GM19035 (cell line): ENCODE results near the gene PAX6.

ENCODE experiments used
- ATAC-seq: cut with Tn5 transposase; IDR thresholded peaks from one replicate; pipeline ENCODE4 v1.9.1; 2021; ENCODE audit not compliant: unreplicated experiment

PAX6 gene

DNA sequence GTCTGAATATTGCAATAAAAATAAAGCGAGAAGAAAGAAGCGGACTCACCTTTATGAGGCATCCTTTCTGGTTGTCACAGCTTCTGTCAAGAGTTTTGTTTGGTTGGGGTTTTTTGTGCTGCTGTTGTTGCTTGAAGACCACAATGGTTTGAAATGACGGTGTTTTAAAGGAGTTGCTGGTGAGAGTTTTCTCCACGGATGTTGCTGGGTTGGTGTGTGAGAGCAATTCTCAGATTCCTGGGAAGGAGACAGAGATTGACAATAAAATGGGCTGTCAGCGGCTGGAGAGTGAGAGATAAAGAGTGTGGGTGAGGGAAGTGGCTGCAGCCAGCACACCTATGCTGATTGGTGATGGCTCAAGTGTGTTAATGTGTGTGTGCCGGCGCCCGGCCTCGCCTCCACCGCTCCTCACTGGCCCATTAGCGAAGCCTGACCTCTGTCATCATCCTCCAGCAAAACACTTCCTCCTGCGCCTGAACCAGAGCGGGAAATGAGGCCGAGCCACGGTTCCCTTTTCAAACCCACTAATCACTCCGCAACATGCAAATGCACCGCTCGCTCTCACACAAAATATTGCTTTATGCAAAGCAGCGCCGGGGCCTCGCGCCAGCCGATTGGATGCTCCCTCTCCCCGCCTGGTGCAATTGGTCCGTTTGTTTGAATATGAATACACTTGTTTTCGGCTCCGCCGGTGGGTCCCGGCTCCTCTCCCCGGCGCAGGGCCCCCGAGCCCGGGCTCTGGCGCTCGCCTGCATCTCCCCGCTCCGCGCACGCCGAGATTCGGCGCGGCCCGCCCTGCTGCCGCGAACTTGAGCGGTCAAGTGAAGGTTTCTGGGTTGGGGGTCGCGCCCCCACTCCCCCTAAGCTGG lies at the start of gene PAX6:
Gene PAX6 (minus strand): TSS at position 544 of the 869 bp plus-strand sequence. CDS start 4,911 bp downstream, outside the sequence.
- ATAC-seq: peak; percentile 67

DNA sequence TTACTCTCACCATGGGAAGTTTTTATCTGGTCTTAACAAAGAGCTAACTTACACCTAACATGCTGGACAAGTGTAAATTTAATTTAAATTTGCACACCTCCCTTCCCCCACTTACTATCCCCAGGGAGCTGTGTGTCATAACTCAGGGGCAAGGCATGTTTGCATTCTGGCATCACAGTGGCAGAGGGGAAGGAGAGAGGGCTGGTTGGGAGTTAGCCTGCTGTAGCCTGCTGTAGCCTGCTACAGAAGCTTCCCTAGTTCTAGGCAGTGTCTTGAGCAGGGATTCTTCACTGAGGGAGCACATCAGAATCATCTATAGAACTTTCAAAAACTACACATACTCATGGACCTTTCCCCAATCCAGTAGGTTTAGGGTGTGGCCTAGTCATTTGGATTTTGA lies 49.3 kb upstream of the PAX6 start:
- ATAC-seq: no peak

DNA sequence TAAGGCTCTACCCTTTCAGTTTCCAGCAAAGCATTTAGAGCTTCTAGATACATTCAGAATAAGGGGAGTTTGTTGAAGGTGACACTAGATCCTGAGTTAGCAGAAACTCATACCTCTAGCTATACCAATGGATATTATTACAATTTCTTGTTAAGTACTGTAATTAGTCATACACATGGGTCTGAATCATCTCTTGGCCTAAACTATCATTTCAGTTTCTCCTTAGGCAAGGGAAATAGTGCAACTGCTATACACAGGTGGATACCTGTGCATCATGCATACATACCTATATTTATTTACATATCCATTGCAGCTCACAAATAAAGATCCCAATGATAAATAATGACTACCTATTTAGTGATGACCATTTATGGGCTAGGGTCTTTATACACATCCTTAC lies 45.1 kb upstream of the PAX6 start:
- ATAC-seq: no peak

DNA sequence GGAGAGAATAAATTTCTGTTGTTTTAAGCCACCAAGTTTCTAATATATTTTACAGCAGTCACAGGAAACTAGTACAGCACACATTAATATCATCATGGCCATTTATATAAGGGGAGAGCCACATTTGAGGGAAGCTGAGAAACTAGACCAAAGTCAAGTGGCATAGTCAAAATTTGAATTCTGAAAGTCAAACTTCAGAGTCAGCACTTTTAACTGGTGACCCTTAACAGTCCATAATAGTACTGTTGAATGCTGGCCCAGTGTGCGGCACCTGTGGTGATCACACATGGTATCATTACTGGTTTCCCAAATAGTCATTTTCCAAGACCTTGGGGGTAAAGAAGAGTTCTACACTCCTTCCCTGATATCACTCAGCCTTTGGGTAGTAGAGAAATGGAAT lies 44.3 kb upstream of the PAX6 start:
- no peak for ATAC-seq

DNA sequence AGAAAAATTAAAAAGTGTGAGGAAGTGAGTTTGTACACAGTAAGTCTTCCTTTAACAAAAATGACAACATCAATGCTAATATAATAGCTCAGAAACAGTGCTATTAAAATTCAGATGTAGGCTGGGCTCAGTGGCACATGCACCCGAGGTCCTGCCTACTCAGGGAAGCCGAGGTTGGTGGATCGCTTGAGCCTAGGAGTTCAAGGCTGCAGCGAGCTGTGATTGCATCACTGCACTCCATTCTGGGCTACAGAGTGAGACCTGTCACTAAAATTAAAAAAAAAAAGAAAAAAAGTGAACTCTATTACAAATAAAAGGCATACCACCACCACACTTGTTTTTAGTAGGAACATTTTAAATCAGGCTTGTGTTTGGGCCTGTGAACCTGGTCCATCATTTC lies 39.2 kb upstream of the PAX6 start:
- no peak for ATAC-seq

GRCh38 chr11:31847761-31848160 lies 36.6 kb upstream of the PAX6 start:
- ATAC-seq: no peak

GRCh38 chr11:31845331-31845730 lies 34.2 kb upstream of the PAX6 start:
- ATAC-seq: no peak

DNA sequence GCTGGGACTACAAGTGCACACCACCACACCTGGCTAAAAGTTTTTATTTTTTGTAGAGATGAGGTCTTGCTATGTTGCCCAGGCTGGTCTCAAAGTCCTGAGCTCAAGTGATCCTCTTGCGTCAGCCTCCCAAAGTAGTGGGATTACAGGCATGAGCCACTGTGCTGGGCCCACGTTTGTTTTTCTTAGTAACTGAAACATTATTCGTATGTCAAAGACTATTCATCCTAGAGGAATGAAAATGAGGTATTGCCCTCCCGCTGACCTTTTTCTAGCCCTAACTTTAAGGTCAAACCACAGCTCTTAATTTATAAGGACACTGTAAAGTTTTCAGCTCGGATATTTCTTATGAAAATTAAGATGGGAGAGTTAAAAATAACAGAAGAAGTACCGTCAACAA lies 33.2 kb upstream of the PAX6 start:
- ATAC-seq: no peak

DNA sequence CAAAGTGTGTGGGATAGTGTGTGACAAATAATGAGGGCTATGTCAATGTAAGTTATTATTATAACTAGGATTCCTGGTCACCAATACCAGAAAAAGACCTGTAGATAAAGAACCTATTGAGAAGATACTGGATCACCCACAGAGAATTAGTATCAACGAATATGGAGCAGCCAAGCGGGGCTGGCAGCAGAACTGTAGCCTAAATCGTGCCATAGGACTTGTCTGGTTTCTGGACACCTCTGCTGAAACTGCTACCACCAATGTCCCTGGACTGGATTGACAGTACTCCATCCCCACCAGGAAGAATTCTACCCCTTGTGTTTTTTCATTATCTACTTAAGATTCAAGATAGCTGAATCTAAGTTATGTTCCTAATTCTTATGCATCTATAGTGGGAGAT lies 30.3 kb upstream of the PAX6 start:
- ATAC-seq: no peak

- no peak for ATAC-seq
Measured at GRCh38 chr11:31834237-31834636, 23.1 kb upstream of the PAX6 start.

GRCh38 chr11:31830406-31830805 lies 19.3 kb upstream of the PAX6 start:
- ATAC-seq: no peak

- no peak for ATAC-seq
Measured at GRCh38 chr11:31828217-31828616, 17.1 kb upstream of the PAX6 start.

GRCh38 chr11:31827455-31828206 lies 16.5 kb upstream of the PAX6 start:
- no peak for ATAC-seq

GRCh38 chr11:31826536-31827438 lies 15.7 kb upstream of the PAX6 start:
- ATAC-seq: no peak

DNA sequence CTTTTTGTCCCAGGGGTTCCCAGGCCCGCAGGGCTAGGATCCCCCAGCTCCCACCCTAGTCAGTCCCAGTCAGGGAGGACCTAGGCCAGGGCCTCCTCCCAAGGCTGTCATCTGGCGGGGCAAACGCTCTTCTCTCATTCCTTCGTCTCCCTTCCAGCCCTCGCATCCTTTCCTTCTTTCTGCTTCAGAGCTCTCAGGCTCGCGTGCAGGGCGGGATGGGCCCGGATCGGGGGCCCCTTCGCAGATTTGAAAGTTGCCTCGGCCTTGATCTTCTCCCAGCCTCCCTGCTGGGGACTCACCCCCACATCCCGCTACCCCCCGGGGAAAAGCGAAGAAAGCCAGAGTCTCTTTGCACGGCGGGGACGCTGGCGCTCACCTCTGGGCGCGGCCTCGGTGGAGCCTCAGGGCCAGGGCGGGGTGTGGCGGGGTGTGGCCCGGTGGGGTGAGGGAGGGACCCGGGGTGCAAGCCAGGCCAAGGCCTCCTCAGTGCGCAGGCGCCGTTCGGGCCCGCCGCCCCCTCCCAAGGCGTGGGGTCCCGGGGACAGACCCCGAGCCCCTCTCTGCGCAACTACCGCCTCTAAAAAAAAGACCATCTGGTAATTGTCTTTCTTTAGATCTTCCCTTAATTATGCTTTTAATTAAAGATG lies 14.8 kb upstream of the PAX6 start:
- no peak for ATAC-seq

- no peak for ATAC-seq
Measured at GRCh38 chr11:31824879-31825837, 14.0 kb upstream of the PAX6 start.

DNA sequence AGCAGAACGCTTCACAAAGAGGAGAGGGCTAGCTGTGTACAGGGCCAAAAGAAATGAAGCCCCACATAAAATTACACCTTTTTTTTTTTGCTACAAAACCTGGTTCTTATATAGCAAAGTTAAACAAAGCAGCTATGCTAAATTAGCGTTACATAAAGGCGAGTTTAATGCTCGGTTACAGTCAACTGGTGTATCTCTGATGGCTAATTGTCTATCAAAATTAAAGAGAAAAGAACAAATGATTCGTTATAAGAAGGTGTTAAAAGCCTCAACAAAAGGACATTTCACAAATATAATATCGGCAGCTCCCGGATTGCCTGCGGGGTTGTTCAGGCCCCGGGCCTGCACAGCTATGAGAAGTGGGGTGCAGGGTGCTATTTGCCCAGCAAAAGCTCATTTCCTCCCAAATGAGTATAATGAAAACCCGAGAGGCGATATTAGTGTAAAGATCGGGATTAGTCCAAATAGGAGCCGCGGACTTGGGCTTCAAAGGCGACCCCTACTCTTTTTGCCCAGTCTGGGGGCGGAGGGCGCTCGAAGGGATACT lies 13.3 kb upstream of the PAX6 start:
- ATAC-seq: no peak

DNA sequence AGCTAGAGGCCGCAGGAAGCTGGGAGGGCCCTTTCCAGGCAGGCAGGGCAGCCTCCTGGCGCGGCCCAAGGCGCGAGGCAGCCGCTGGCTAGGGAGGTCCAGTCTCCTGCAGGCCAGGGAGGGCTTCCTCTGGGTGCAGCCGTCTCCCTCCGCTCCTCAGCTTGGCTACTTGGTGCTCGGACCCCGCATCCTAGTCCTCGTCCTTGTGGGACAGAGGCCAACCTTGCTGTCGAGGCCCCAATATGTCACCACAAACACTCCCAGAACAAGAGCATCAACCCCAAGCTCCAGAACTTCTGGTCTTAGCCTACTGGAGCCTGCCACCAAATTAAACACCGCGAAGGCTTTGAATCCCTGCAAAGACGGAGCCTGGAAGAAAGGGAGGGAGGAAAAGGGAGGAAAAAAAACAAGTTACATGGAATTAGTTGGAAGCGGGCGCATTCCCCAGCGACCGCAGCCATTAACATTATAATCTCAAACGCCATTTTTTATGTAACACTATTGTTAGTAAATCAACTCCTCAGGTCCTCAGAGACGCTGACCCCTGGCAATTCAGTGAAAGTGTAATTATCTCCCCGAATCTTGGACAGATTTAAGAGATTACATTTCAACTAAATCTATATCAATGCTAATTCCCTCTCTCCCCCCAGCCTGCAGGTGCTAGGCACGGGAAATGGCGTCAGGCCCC lies 12.7 kb upstream of the PAX6 start:
- no peak for ATAC-seq
